COLO668 (cell line): Measurements from ENCODE around the gene CCR3.

Experiments
- DNase-seq: peaks from one replicate; lab custom pipeline; 2025; ENCODE audit not compliant: unreplicated experiment; lab: John Stamatoyannopoulos, UW

The CCR3 gene

GRCh38 chr3:46221391-46221790, 20.9 kb upstream of the CCR3 start:
- no peak for DNase-seq

- DNase-seq, result no peak
Measured at GRCh38 chr3:46221938-46222337, 20.3 kb upstream of the CCR3 start.

GRCh38 chr3:46222435-46223161, 19.7 kb upstream of the CCR3 start:
- DNase-seq, result no peak

GRCh38 chr3:46228260-46229242, 13.7 kb upstream of the CCR3 start:
- no peak for DNase-seq

- no peak for DNase-seq
Measured at GRCh38 chr3:46231323-46231722, 10.9 kb upstream of the CCR3 start.

GRCh38 chr3:46233194-46233593, 9.1 kb upstream of the CCR3 start:
- DNase-seq, result no peak

- no peak for DNase-seq
Measured at GRCh38 chr3:46235425-46235824, 6.8 kb upstream of the CCR3 start.

GRCh38 chr3:46236294-46237054, 5.8 kb upstream of the CCR3 start:
- DNase-seq, result no peak

GRCh38 chr3:46238386-46238785, 3.9 kb upstream of the CCR3 start:
- no peak for DNase-seq

- DNase-seq, result no peak
Measured at GRCh38 chr3:46239301-46239938, 2.8 kb upstream of the CCR3 start.

- DNase-seq, result no peak
Measured at GRCh38 chr3:46239952-46240351, 2.3 kb upstream of the CCR3 start.

GRCh38 chr3:46243560-46243959, 1.3 kb downstream of the CCR3 start:
- DNase-seq, result no peak

- no peak for DNase-seq
Measured at GRCh38 chr3:46245146-46245545, 2.9 kb downstream of the CCR3 start.

- DNase-seq, result no peak
Measured at GRCh38 chr3:46252980-46253379, 10.7 kb downstream of the CCR3 start.

GRCh38 chr3:46258525-46258924, 16.3 kb downstream of the CCR3 start:
- no peak for DNase-seq

GRCh38 chr3:46261926-46262594, 19.8 kb downstream of the CCR3 start:
- DNase-seq, result no peak

GRCh38 chr3:46264002-46264401, 21.7 kb downstream of the CCR3 start:
- DNase-seq, result no peak

GRCh38 chr3:46266598-46266997, 24.3 kb downstream of the CCR3 start:
- no peak for DNase-seq

GRCh38 chr3:46269556-46269955, 27.3 kb downstream of the CCR3 start:
- DNase-seq, result no peak

- DNase-seq, result no peak
Measured at GRCh38 chr3:46270474-46270873, 28.2 kb downstream of the CCR3 start.
